ENCODE data around the gene NKD2.
"Not testable (repeated sequence)": the region's sequence is repeated elsewhere in the genome, so short reads cannot be mapped to it uniquely, and the experiment has no call there.

NKD2 gene, protein sequence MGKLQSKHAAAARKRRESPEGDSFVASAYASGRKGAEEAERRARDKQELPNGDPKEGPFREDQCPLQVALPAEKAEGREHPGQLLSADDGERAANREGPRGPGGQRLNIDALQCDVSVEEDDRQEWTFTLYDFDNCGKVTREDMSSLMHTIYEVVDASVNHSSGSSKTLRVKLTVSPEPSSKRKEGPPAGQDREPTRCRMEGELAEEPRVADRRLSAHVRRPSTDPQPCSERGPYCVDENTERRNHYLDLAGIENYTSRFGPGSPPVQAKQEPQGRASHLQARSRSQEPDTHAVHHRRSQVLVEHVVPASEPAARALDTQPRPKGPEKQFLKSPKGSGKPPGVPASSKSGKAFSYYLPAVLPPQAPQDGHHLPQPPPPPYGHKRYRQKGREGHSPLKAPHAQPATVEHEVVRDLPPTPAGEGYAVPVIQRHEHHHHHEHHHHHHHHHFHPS
- 0 to 0.24 reads per million in 2 donors for total RNA-seq

- DNase-seq: peak; percentile 19
These were observed at the start of gene NKD2 for GRCh38 chr5:1008451-1009358. TSS of gene NKD2 (plus strand) at chr5:1008802. CDS start at chr5:1009058, 256 bp downstream.

DNA sequence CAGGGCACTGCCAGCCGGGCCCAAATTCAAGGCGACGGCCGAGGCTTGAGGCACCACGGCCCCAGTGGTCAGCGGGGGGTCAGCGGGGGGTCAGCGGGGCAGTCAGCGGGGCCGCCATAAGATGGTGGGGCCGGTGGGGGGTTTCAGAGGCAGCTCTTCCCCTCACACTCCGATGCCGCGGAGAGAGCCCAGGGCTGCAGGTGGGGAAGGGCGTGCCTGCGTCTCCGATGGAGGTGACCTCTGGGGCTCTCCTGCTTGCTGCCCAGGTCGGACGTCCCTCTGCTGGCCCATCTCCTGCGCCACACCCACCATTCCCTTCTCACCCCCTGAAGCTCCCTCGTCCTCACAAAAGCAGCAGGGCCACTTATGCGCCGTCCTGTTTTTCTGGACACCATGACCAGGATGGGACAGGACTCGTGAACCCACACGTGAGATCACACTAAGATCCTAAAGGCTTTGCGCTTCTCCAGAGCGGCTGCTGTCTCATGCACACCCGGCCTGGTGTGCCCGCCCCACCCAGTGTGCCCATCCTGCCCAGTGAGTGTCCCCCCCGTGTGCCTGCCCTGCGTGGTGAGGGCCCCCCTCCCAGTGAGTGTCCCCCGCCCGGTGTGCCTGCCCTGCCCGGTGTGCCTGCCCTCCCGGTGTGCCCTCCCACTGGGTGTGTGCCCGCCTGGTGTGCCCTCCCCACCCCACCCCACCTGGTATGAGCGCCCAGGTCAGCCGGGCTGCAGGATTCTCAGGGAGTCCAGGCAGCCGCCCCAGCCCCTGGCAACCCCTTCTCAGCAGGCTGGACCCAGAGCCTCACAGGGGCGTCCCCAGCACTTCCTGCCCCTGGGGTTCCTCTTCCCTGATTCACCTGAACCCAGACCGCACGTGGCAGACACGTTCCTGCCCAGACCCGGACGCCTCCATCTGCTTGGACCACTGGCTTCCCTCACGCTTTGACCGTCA, 48.7 kb upstream of the NKD2 start:
- DNase-seq: no peak

DNA sequence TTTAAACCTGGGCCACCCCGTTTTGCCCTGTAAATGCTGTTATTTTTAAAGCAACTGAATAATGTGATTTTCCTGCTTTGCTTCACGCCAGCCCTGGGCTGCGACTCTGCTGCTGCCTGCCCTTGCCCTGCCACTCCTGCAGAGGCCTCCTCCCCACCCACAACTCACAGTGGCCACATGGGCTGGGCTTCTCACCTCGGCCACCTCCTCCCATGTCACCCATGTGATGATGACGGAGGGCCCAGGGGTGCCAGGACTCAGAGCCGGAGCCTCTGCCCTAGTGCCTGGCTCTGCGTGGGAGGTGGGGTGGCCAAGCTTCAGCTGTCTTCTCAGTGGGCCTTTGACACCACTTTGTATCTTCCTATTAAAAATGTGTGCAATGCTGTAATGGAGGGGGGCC, 48.1 kb upstream of the NKD2 start:
- DNase-seq: no peak

DNA sequence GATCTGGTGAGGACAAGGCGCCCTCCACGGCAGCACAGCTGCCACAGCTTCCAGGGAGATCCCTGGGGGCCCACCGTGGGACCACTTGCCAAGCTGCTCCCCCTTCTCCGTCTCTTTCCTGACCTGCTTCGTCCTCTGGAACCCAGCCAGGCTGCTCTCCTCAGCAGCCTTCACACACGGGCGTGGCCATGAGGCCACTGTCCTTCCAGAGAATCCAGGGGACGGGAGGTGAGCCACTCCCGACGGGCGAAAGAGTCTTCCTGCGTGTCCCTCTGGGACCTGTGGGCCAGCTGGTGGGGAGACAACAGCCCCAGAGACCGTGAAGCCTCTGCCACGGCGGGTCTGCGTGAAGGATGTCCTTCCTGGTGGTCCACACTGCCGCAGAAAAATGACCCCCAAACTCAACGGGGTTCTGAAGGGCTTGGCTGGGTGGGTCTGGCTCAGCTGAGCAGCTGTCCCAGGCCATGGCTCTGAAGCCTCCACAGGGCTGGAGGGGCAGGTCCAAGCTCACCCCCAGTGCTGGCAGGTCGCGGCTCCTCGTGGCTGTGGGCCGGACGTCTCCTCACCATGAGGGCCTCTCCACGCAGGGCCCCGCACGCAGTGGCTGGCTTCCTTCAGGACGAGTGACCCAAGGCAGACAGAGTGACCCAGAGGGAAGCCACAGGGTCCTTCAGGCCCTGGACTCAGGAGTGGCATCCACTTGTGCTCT, 47.4 kb upstream of the NKD2 start:
- DNase-seq: no peak

DNA sequence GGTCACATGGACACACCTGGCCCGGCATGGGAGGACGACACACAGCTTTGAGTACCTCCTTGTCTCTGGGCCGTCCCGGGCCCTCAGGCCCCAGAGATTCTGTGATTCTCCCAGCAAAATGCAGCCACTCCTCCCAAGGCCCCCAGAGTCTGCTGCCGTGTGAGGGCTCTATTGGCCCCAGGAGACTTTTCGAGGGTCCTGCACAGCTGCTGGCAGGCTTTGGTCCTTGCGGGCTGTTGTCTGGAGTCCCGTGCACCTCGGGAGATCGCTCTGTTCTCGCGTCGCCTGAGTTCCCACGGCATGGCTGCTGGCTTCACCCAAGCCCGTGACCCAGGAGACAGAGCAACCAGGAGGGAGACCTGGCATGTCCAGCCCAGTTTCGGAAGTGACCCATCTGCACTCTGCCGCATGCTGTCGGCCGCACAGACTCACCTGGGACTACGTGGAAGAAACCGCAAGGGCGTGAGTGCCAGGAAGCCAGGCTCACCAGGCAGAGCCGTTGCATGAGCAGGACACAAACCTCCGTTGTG, 46.8 kb upstream of the NKD2 start:
- no peak for DNase-seq

GRCh38 chr5:962386-962785, 46.2 kb upstream of the NKD2 start:
- no peak for DNase-seq

GRCh38 chr5:962801-963200, 45.8 kb upstream of the NKD2 start:
- DNase-seq: no peak

DNA sequence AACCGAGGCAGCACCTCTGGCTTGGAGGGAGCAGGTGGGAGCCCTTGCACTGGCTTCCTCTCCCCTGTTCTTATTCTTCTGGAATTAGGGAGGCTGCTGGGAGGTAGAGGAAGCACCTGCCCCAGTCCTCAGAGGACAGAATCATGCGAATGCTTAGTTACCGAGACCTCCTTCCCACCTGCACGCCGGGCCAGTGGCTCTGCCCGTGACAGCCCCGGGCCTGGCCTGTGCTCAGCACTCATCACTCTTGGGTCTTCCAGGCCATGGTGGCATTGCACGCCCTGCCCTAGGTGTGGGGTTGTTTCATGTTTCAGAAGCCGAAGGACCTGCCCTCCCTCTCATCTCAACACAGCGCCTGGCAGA, 45.3 kb upstream of the NKD2 start:
- no peak for DNase-seq

DNA sequence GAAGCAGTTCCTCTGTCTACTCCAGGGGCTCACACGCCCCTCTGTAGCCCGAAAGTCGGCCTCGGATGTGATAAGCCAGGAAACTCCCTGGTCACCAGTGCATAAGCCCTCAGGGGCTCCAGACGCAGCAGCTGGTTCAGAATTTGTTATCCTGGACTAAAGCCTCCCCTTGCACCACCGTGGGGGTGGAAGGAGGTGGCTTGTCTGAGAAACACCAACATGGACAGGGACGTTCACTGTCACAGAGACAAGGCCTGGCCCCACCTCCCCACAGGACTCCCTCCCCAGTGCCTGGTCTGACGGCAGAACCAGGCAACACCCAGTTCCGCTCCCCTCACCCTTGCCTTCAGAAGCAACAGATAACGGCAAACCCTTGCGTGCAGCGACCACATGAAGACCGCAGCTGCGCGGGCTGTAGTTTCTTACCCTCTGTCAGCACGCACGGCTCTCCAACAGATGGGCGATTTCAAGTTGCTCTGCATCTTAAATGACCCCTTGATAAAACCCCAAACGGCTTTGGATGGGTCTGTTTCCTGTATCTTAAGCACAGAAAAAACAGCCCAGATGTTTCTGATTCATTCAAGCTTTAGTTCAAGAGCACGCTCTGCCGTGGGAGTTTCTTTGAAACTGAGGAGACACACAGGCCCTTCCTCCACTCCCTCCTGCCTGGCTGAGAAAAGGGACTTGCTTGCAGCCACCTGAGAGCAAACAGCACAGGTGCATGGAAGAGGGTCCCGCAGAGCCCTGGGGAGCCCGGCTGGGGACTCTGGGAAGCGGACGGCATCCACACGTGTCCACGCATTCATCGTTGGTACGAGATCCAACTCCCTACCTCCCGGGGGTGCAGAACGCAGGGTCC, 44.7 kb upstream of the NKD2 start:
- DNase-seq: peak; percentile 10

DNA sequence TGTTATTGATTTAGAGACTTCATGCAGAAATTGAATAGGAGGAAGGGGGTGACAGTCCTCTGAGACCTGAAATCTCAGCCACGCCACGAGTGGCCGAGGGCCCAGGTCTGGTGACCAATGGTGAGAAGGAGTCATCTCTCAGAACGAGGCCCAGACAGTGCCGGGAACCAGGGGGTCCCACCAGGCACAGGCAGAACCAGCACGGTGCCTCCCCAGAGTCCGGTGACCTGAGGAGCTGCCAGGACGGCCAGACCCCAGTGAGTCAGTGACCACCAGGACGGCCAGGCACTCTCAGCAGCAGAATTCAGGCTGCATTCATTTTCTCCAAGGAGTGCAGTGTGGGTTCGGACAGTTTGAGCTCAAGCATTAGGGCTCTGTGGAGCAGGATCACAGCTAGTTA, 43.8 kb upstream of the NKD2 start:
- DNase-seq: no peak

- DNase-seq: no peak
These were observed 42.8 kb upstream of the NKD2 start for GRCh38 chr5:965604-966344.

GRCh38 chr5:966345-966710, 42.3 kb upstream of the NKD2 start:
- DNase-seq: no peak

DNA sequence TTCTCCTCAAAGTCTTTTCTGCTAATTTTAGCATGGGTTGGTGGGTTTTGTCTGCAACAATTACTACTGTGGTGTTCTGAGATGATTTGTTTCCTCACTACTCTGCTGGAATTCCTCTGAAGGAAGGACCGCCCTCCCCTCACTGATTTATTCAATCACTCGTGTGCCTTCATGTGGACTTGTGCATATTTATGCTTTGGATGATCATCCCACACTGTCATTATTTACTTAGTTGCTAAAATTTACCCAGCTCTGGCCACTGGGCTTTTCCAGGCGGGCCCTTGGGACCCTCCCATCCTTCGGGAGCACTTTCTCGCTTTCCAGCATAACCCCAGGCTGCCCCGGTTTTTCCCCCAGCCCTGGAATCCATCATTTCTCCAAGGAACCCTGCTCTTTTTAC, 41.7 kb upstream of the NKD2 start:
- DNase-seq: no peak

DNA sequence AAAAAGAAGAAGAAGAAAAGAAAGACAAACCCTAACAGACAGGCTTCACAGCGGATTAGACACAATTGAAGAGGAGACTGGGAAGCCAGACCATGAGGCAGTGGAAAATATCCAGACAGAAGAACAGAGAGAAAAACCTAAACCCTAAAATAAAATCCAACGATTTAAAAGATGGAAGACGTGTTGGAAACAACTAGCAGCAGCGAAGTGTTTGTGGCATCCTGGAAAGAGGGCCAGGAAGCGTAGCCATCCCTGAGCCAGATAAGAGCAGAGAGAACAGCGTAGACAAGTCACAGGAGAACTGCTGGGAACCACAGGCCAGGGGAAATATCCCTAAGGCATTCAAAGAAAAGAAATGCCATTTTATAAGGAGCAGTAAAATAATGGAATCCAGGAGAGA, 39.7 kb upstream of the NKD2 start:
- no peak for DNase-seq

- no peak for DNase-seq
These were observed 39.2 kb upstream of the NKD2 start for GRCh38 chr5:969408-969839.

DNA sequence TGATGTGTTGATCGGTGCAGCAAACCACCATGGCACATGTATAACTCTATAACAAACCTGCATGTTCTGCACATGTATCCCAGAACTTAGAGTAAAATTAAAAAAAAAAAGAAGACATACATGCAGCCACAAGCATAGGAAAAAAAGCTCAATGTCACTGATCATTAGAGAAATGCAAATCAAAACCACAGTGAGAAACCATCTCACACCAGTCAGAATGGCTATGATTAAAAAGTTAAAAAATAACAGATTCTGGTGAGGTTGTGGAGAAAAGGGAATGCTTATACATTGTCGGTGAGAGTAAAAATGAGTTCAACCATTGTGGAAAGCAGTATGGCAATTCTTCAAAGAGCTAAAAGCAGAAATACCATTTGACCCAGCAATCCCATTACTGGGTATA, 36.0 kb upstream of the NKD2 start:
- not testable (repeated sequence) for DNase-seq

- no peak for DNase-seq
These were observed 31.5 kb upstream of the NKD2 start for GRCh38 chr5:976849-977751.

DNA sequence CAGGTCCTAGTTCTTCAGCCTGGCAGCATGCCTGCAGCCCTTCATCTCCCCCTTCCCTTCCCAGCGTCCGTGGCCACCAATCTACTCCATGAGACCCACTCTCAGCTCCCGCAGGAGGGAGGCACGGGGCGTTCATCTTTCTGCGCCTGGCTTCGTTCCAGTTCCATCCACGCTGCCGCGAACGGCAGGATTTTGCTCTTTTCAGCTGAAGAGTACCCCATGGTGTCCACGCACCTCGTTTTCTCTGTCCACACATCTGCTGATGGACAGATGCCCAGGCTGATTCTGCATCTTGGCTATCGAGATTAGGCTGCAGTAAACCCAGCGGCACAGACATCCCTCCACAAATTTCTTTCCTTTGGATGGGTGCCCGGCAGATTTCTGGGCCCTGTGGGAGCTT, 30.5 kb upstream of the NKD2 start:
- DNase-seq: no peak

DNA sequence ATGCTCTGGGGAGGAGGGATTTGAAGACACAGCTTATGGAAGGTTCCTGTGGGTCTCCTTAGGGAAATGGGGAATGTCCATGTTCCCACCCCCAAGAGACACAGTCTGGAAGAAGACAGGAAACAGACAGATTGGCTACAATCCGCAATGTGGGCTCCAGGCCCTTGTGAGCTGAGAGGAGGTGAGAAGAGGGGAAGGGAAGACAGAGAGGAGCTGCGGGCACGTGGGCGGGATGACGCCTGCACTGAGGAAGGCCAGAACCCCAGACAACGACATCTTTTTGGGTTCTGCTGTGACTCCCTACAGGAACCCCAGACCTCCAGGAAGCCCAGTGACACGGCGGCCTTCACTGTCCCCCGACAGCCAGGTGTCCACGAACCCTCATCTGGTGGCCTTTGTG, 29.9 kb upstream of the NKD2 start:
- no peak for DNase-seq
